ENCODE data around the gene TNIK. TPM values are rescaled to one million over a fixed set of nuclear protein-coding genes. Genes with fewer than 3 reads are reported as not detected.

TNIK gene
- total RNA-seq, 2 experiments from 2014 or later = 55.2 to 56.9 TPM

- H3K4me1 Mint-ChIP-seq = peaks cover 5% of the 10 kb centered on the region
- H3K4me3 Mint-ChIP-seq = no peak overlapping the region
- ChIA-PET CTCF (interaction anchor here (1.2 to 2.1 kb wide), 2 partner anchors 9 to 32 kb away, joined by 4 to 9 read pairs; no protein-coding TSS in a partner anchor), POLR2A (no interaction called here)
- no peak overlapping the region for H3K27ac Mint-ChIP-seq
- no peaks in the 10 kb centered on the region for H3K27me3 Mint-ChIP-seq
- H3K36me3 Mint-ChIP-seq (ENCODE audit: low read depth) = peaks cover 61% of the 10 kb centered on the region
- no peaks in the 10 kb centered on the region for H3K9me3 Mint-ChIP-seq
- no peak for DNase-seq
Observed at GRCh38 chr3:171088496-171088895, 371.7 kb downstream of the TNIK start.

GRCh38 chr3:171086914-171087313 lies 373.3 kb downstream of the TNIK start:
- POLR2A ChIA-PET = no interaction called here
- H3K27me3 Mint-ChIP-seq = no peaks in the 10 kb centered on the region
- no peak for DNase-seq

DNA sequence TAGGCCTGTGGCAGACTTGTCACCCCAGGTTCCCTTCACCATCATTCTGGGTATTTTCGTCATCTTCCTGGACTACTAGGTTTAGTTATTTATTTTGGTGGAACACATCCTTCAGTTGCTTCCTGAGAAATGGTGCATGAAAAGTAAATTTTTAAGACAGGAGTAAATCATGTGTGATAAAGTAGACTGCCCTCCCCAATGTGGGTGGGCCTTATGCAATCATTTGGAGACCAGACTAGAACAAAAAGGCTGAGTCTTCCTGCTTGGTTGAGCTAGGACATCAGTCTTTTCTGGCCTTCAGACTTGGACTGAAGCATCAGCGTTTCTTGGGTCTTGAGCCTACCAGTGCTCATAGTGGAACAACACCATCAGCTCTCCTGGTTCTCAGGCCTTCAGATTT lies 382.9 kb downstream of the TNIK start:
- Mint-ChIP-seq H3K27ac (no peak overlapping the region), H3K4me3 (no peak overlapping the region), H3K27me3 (no peaks in the 10 kb centered on the region), H3K36me3 (ENCODE audit: low read depth) (peaks cover 59% of the 10 kb centered on the region), H3K4me1 (no peaks in the 10 kb centered on the region), H3K9me3 (no peaks in the 10 kb centered on the region)
- ChIA-PET POLR2A (interaction anchor here (0.5 kb wide), 1 partner anchor 96 kb away, joined by 4 read pairs; no protein-coding TSS in a partner anchor), CTCF (no interaction called here)
- no peak for DNase-seq

More at GRCh38 chr3:171086914-171087313, 373.3 kb downstream of the TNIK start:
- H3K4me3 Mint-ChIP-seq = no peak overlapping the region
- no peak overlapping the region for H3K27ac Mint-ChIP-seq
- CTCF ChIA-PET = no interaction called here
- no peaks in the 10 kb centered on the region for H3K9me3 Mint-ChIP-seq
- peaks cover 67% of the 10 kb centered on the region for H3K36me3 Mint-ChIP-seq (ENCODE audit: low read depth)
- H3K4me1 Mint-ChIP-seq = peaks cover 5% of the 10 kb centered on the region

- Mint-ChIP-seq H3K27me3 (no peaks in the 10 kb centered on the region), H3K36me3 (ENCODE audit: low read depth) (peaks cover 63% of the 10 kb centered on the region), H3K9me3 (no peaks in the 10 kb centered on the region), H3K4me3 (no peak overlapping the region), H3K27ac (no peak overlapping the region), H3K4me1 (no peaks in the 10 kb centered on the region)
- no peak for DNase-seq
- ChIA-PET CTCF (no interaction called here), POLR2A (no interaction called here)
Observed at GRCh38 chr3:171072432-171072831, 387.8 kb downstream of the TNIK start.

GRCh38 chr3:171068658-171069057 lies 391.5 kb downstream of the TNIK start:
- Mint-ChIP-seq H3K27me3 (no peaks in the 10 kb centered on the region), H3K4me1 (no peaks in the 10 kb centered on the region), H3K27ac (no peak overlapping the region), H3K9me3 (no peaks in the 10 kb centered on the region), H3K4me3 (no peak overlapping the region), H3K36me3 (ENCODE audit: low read depth) (peaks cover 78% of the 10 kb centered on the region)
- ChIA-PET POLR2A (no interaction called here), CTCF (no interaction called here)
- DNase-seq = no peak

GRCh38 chr3:171066206-171066605 lies 394.0 kb downstream of the TNIK start:
- no peak for DNase-seq
- H3K27ac Mint-ChIP-seq = no peak overlapping the region
- ChIA-PET CTCF (no interaction called here), POLR2A (no interaction called here)
- H3K36me3 Mint-ChIP-seq (ENCODE audit: low read depth) = peaks cover 68% of the 10 kb centered on the region
- H3K4me1 Mint-ChIP-seq = no peaks in the 10 kb centered on the region
- no peaks in the 10 kb centered on the region for H3K9me3 Mint-ChIP-seq
- no peaks in the 10 kb centered on the region for H3K27me3 Mint-ChIP-seq
- H3K4me3 Mint-ChIP-seq = no peak overlapping the region

DNA sequence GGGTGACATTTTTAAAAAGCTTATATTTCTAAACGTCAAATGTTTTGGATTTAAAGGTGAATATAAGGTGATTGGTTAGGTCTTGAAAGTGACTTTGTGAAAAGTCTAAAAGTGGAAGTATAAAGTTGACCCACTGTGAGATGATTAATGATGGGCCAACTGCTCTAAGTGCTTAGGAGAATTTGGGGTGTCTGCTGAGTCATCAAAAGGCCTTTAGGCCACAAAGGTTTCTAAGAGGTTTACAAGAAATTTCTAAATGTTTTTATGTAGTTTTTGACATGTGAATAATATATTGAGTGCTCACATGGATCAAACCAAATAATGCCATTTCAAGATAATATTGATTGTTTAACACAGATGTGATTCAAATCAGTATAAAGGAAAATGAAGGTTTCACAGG lies 394.5 kb downstream of the TNIK start:
- POLR2A ChIA-PET = no interaction called here
- DNase-seq = no peak
- no peak overlapping the region for H3K4me3 Mint-ChIP-seq
- H3K4me1 Mint-ChIP-seq = no peaks in the 10 kb centered on the region
- H3K9me3 Mint-ChIP-seq = no peaks in the 10 kb centered on the region
- CTCF ChIA-PET = no interaction called here
- H3K27me3 Mint-ChIP-seq = no peaks in the 10 kb centered on the region
- H3K27ac Mint-ChIP-seq = no peak overlapping the region
- H3K36me3 Mint-ChIP-seq (ENCODE audit: low read depth) = peaks cover 64% of the 10 kb centered on the region

DNA sequence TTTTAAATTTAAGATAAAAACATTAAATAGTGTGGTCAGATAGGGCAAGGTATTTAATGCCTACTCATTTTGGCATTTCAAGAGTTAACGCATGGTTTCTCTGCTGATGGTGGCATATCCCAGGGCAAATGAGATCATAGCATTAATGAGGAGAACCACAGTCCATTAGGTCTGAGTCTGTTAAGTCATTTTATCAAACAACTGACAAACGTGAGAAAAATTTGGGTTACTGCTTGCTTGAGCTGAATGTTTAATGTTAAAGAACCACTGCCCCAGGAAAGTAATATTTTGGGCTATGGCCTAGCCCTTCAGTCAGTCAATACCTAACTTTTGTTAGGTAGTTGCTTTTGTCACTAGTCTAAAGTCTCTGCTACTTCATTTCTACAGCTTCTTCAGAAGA lies 395.7 kb downstream of the TNIK start:
- H3K27ac Mint-ChIP-seq = no peak overlapping the region
- peaks cover 52% of the 10 kb centered on the region for H3K36me3 Mint-ChIP-seq (ENCODE audit: low read depth)
- no peak for DNase-seq
- H3K4me1 Mint-ChIP-seq = no peaks in the 10 kb centered on the region
- H3K9me3 Mint-ChIP-seq = no peaks in the 10 kb centered on the region
- no peaks in the 10 kb centered on the region for H3K27me3 Mint-ChIP-seq
- no peak overlapping the region for H3K4me3 Mint-ChIP-seq
- ChIA-PET CTCF (no interaction called here), POLR2A (no interaction called here)

GRCh38 chr3:171061749-171062148 lies 398.5 kb downstream of the TNIK start:
- Mint-ChIP-seq H3K36me3 (ENCODE audit: low read depth) (peaks cover 34% of the 10 kb centered on the region), H3K4me1 (no peaks in the 10 kb centered on the region)

GRCh38 chr3:171059978-171060377 lies 400.2 kb downstream of the TNIK start:
- Mint-ChIP-seq H3K36me3 (ENCODE audit: low read depth) (peaks cover 17% of the 10 kb centered on the region), H3K4me3 (no peak overlapping the region), H3K27me3 (no peaks in the 10 kb centered on the region), H3K27ac (no peak overlapping the region), H3K9me3 (no peaks in the 10 kb centered on the region), H3K4me1 (no peaks in the 10 kb centered on the region)
- DNase-seq = no peak
- ChIA-PET POLR2A (no interaction called here), CTCF (interaction anchor here (0.6 to 1.3 kb wide), 2 partner anchors 23 to 1227 kb away, joined by 3 read pairs; no protein-coding TSS in a partner anchor)

More at GRCh38 chr3:171061749-171062148, 398.5 kb downstream of the TNIK start:
- ChIA-PET POLR2A (no interaction called here), CTCF (no interaction called here)
- Mint-ChIP-seq H3K27ac (no peak overlapping the region), H3K27me3 (no peaks in the 10 kb centered on the region), H3K9me3 (no peaks in the 10 kb centered on the region), H3K4me3 (no peak overlapping the region)
- no peak for DNase-seq

DNA sequence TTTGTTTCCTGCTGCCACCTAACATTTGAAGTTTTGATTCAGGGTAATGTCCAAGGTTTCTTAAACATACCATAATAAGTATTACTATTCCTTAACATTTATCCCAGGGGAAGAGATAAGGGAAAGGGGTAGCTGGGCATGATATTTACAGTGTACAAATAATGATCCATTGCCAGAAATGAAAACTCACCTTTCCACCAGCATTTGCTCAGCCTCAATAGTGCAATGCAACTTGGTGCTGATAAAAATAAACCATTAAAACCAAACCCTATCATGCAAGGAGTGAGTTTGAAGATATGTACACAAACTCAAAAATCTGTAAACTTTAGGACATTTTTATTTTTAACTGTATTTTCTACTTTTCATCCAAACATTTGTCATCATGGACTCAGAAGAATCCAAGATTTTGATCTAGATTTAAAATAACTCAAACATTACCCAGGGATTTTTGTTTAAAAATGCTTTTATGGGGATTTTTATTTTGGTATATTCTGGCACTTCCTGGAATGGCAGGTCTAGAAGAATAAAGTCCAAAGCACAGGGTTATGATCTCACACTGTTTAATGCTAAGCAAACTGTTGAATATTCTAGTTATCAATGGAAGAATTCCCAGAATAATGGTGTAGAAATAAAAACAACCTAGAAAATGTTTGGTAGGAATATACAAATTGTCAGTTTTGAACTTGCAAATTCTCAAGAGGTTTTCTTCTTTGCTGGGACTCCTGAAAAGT lies 401.2 kb downstream of the TNIK start:
- DNase-seq = no peak
- Mint-ChIP-seq H3K4me3 (no peak overlapping the region), H3K36me3 (ENCODE audit: low read depth) (peaks cover 14% of the 10 kb centered on the region), H3K4me1 (no peaks in the 10 kb centered on the region), H3K27me3 (no peaks in the 10 kb centered on the region), H3K27ac (no peak overlapping the region), H3K9me3 (no peaks in the 10 kb centered on the region)
- ChIA-PET CTCF (interaction anchor here (0.6 kb wide), 1 partner anchor 1226 kb away, joined by 3 read pairs; no protein-coding TSS in a partner anchor), POLR2A (no interaction called here)

DNA sequence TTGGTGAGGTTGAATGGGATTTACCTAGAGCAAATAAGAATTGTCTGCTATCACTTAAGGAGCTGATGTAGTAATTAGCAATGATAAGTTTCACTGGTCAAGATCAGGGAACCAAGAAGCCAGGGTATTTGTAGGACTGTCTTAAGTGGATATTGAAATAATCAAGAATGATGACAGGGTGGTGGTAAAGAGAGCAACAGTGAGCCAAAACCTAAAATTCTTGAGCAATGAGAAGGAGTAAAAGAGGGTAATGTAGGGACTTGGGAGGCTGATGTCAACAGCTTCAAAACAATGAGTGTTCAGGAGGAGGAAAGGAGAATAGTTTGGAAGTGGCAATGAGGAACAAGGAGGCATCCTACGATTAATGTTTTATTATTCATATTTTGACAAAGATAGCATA lies 402.1 kb downstream of the TNIK start:
- H3K36me3 Mint-ChIP-seq (ENCODE audit: low read depth) = peaks cover 5% of the 10 kb centered on the region
- no peaks in the 10 kb centered on the region for H3K9me3 Mint-ChIP-seq
- no peak overlapping the region for H3K4me3 Mint-ChIP-seq
- ChIA-PET CTCF (interaction anchor here (1.2 to 1.3 kb wide), 2 partner anchors 8 to 43 kb away, joined by 3 to 4 read pairs; no protein-coding TSS in a partner anchor), POLR2A (no interaction called here)
- H3K27me3 Mint-ChIP-seq = peaks cover 1% of the 10 kb centered on the region
- no peaks in the 10 kb centered on the region for H3K4me1 Mint-ChIP-seq
- H3K27ac Mint-ChIP-seq = no peak overlapping the region
- no peak for DNase-seq

- H3K27ac Mint-ChIP-seq = no peak overlapping the region
- H3K9me3 Mint-ChIP-seq = no peaks in the 10 kb centered on the region
- DNase-seq = no peak
- H3K4me3 Mint-ChIP-seq = no peak overlapping the region
- ChIA-PET POLR2A (no interaction called here), CTCF (interaction anchor here (1.2 to 1.3 kb wide), 2 partner anchors 7 to 43 kb away, joined by 3 to 4 read pairs; no protein-coding TSS in a partner anchor)
- no peaks in the 10 kb centered on the region for H3K4me1 Mint-ChIP-seq
- H3K36me3 Mint-ChIP-seq (ENCODE audit: low read depth) = peaks cover 3% of the 10 kb centered on the region
- peaks cover 5% of the 10 kb centered on the region for H3K27me3 Mint-ChIP-seq
Observed at GRCh38 chr3:171057072-171057471, 403.1 kb downstream of the TNIK start.

DNA sequence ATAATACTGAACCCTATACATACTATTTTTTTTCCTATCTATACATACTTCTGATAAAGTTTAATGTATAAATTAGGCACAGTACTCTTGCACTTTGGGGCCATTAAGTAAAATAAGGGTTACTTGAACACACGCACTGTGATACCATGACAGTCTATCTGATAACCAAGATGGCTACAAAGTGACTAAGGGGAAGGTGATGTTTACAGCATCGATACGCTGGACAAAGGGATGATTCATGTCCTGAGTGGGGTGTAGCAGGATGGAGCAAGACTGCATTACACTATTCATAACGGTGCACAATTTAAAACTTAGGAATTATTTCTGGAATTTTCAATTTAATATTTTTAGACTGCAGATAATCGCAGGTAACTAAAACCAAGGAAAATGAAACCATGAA lies 403.7 kb downstream of the TNIK start:
- Mint-ChIP-seq H3K27ac (no peak overlapping the region), H3K4me3 (no peak overlapping the region), H3K4me1 (no peaks in the 10 kb centered on the region), H3K9me3 (no peaks in the 10 kb centered on the region), H3K36me3 (ENCODE audit: low read depth) (no peaks in the 10 kb centered on the region), H3K27me3 (peaks cover 5% of the 10 kb centered on the region)
- DNase-seq = no peak
- ChIA-PET POLR2A (no interaction called here), CTCF (interaction anchor here (1.3 kb wide), 1 partner anchor 33 kb away, joined by 4 read pairs; no protein-coding TSS in a partner anchor)
